Mammary epithelial cell (primary cell): ENCODE measurements around the gene PARD6A.
A peak's percentile ranks its signal among the peaks of the same experiment; 100 is the strongest.

Experiments
- CTCF ChIP-seq, 2 donors: IDR thresholded peaks in 1 of 2; conservative IDR thresholded peaks in 1 of 2; 2 replicates each; pipeline ENCODE4 v1.5.1; 2011 to 2012; ENCODE audit warnings: inconsistent platforms in 2 of 2, low read length in 2 of 2, mild to moderate bottlenecking in 2 of 2, control low read depth in 1 of 2, low read depth in 1 of 2; ENCODE audit not compliant: insufficient read depth in 1 of 2; ENCODE audit errors: extremely low read depth in 1 of 2
- EZH2 ChIP-seq: IDR thresholded peaks from 2 replicates; pipeline ENCODE4 v1.6.1; 2012; ENCODE audit warnings: low read length, inconsistent platforms, borderline replicate concordance

GRCh38 chr16:67613808-67614207 is 47.0 kb upstream of the PARD6A start:
- TF ChIP-seq CTCF (conservative IDR thresholded peaks at IDR 0.05 in 1 of 2, IDR thresholded peaks at IDR 0.05 in 1 of 2; ENCODE audit: extremely low read depth in 1 of 2, insufficient read depth in 1 of 2, low read depth in 1 of 2, low read length in 2 of 2) (peak in 1 of 2 donors; percentile 14), EZH2 (no peak)
